Spleen (tissue), 7 donors: ENCODE results near the gene TMEM222.

Source experiments
- POLR2A ChIP-seq, 3 donors: fragments of 450-650 bp; IDR thresholded peaks; one replicate each; pipeline ENCODE4 v1.5.1; 2017; ENCODE audit warnings: antibody characterized with exemption in 3 of 3, mild to moderate bottlenecking in 1 of 3
- TF ChIP-seq, protein P1 (sequence below), 11 experiments: fragments of 200-600 bp in 7 of 11; fragments of 450-650 bp in 4 of 11; sonication (generic) in 4 of 11; IDR thresholded peaks in 8 of 11; conservative IDR thresholded peaks in 3 of 11; 1 replicate in 7 of 11; 2 replicates in 4 of 11; pipeline versions ENCODE4 v1.4.0 to v1.8.0; 2016 to 2021; ENCODE audit warnings: antibody characterized with exemption in 11 of 11, inconsistent platforms in 4 of 11, mild to moderate bottlenecking in 1 of 11
- donor health status: DM: no; HTN: no; CAD: no; lungs with moderate emphysema.
- donor health status: DM: no; HTN: no; CAD: no.
- donor health status: DM: no; HTN: no; CAD: no.

DNA sequence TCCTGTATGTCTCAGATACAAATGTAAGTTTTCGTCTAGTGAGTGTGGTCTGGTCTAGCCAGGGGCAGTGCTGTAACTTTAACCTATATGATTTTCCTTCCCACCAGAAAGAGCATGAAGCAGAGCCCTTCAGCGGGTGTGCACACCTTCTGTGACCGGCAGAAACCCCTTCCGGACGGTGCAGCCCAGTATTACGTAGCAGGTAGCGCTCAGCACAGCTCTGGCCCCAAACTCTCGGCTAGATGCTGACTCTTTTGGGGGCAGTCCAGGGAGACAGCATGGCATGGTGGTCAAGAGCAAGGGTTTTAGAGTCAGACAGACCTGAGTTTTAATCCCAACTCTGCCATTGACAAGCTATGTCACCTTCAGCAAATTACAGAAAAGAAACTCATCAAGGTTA lies 28.0 kb upstream of the TMEM222 start:
- no peak for TF ChIP-seq POLR2A (IDR thresholded peaks at IDR 0.05)
- TF ChIP-seq, protein P1, sequence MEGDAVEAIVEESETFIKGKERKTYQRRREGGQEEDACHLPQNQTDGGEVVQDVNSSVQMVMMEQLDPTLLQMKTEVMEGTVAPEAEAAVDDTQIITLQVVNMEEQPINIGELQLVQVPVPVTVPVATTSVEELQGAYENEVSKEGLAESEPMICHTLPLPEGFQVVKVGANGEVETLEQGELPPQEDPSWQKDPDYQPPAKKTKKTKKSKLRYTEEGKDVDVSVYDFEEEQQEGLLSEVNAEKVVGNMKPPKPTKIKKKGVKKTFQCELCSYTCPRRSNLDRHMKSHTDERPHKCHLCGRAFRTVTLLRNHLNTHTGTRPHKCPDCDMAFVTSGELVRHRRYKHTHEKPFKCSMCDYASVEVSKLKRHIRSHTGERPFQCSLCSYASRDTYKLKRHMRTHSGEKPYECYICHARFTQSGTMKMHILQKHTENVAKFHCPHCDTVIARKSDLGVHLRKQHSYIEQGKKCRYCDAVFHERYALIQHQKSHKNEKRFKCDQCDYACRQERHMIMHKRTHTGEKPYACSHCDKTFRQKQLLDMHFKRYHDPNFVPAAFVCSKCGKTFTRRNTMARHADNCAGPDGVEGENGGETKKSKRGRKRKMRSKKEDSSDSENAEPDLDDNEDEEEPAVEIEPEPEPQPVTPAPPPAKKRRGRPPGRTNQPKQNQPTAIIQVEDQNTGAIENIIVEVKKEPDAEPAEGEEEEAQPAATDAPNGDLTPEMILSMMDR (IDR thresholded peaks at IDR 0.05 in 8 of 11, conservative IDR thresholded peaks at IDR 0.05 in 3 of 11) = no peak
